Measurements from ENCODE around the gene DR1. TPM values are rescaled to one million over a fixed set of nuclear protein-coding genes. Genes with fewer than 3 reads are reported as not detected.

Gene DR1
- total and polyA plus RNA-seq, 3 experiments from 2014 or later, result 75.3 to 114 (median 108) TPM

DNA sequence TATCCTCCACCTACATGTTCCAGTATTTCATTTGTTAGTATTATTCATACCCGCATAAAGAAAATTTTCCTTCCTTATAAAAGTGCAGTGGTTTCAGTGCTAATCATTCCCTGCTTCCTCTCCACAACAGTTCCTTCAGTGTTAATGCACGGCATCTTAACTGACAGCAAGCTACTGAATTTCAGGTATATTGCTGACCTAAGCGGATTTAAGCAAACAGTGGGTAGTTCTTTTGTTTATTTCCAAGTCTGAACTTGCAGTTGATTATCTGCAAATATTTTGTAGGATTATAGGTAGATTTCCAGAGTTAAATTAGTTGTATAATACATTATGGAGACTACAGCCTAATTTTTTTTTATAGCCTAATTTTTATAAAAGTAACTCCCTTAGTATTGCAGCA, 15.1 kb upstream of the DR1 start:
- DNase-seq, result no peak
- peaks cover 0 to 2% (median 2%) of the 10 kb centered on the region in 3 donors for H3K36me3 Mint-ChIP-seq
- no peaks in the 10 kb centered on the region for H3K4me1 ChIP-seq (ENCODE audit: insufficient read depth, low read length)
- H3K27ac Mint-ChIP-seq, result no peak overlapping the region
- H3K27me3 Mint-ChIP-seq, result no peaks in the 10 kb centered on the region
- no peak overlapping the region for H3K27ac ChIP-seq (ENCODE audit: low read depth, low read length)
- ChIA-PET CTCF (no interaction called here), POLR2A (no interaction called here)
- H3K9me3 ChIP-seq (ENCODE audit: low read length), result no peaks in the 10 kb centered on the region
- peaks cover 0 to 2% (median 0%) of the 10 kb centered on the region in 5 donors for H3K9me3 Mint-ChIP-seq
- no peaks in the 10 kb centered on the region for H3K4me1 Mint-ChIP-seq
- no peak overlapping the region for H3K4me3 ChIP-seq (ENCODE audit: low read length)
- no peaks in the 10 kb centered on the region for H3K27me3 ChIP-seq (ENCODE audit: insufficient read depth, low read length, poor library complexity, severe bottlenecking)
- no peaks in the 10 kb centered on the region for H3K36me3 ChIP-seq (ENCODE audit: insufficient read depth, low read length)
- H3K4me3 Mint-ChIP-seq, result no peak overlapping the region

DNA sequence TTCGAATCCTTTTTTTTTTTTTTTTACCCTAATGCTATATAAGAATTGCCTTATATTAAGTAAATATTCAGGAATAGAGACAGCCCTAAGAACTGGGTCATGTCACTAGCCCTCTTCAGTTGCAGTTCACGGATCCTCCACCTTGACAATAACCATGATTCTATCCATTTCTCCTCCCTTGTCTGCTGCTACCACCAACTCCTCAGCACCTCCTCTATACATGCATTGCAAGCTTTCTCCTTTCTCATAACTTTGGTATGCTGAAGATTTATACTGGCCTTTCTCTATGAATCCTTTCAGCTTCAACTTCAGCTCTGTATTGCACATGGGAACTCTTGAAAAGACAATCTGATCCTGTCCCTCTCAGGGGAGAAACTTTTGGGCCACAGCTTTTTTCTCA, 14.3 kb upstream of the DR1 start:
- peak overlapping the region in 1 of 8 donors; percentile 11 for H3K27ac Mint-ChIP-seq
- Histone ChIP-seq H3K4me1 (ENCODE audit: insufficient read depth, low read length) (peaks cover 3% of the 10 kb centered on the region), H3K36me3 (ENCODE audit: insufficient read depth, low read length) (no peaks in the 10 kb centered on the region), H3K4me3 (ENCODE audit: low read length) (no peak overlapping the region), H3K27ac (ENCODE audit: low read depth, low read length) (no peak overlapping the region), H3K9me3 (ENCODE audit: low read length) (no peaks in the 10 kb centered on the region), H3K27me3 (ENCODE audit: insufficient read depth, low read length, poor library complexity, severe bottlenecking) (no peaks in the 10 kb centered on the region)
- no peak for DNase-seq
- H3K27me3 Mint-ChIP-seq, result no peaks in the 10 kb centered on the region
- peaks cover 0 to 2% (median 0%) of the 10 kb centered on the region in 5 donors for H3K9me3 Mint-ChIP-seq
- peaks cover 0 to 6% (median 2%) of the 10 kb centered on the region in 3 donors for H3K36me3 Mint-ChIP-seq
- ChIA-PET CTCF (no interaction called here), POLR2A (no interaction called here)
- H3K4me3 Mint-ChIP-seq, result no peak overlapping the region
- H3K4me1 Mint-ChIP-seq, result peaks cover 0 to 3% (median 0%) of the 10 kb centered on the region in 3 donors

DNA sequence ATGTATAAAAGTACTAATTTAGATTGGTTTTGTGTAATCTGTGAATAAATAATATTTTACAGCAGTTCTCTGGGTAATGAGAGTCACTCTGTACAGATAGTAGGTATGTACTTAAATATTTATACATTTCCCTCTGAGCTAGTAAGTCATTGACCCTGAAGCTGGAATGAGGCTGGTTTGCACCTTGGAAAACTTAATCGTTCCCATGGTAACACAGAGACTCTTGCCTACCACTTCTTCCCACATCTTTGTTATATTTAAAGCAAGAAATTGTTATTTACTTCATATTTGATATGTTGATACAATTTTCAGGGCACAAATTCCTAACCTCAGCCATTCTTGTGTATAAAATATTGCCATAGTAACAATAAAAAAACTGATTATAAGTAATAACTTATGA, 13.3 kb upstream of the DR1 start:
- no peak overlapping the region for H3K27ac ChIP-seq (ENCODE audit: low read depth, low read length)
- H3K4me1 ChIP-seq (ENCODE audit: insufficient read depth, low read length), result peaks cover 5% of the 10 kb centered on the region
- no peak for DNase-seq
- ChIA-PET POLR2A (no interaction called here), CTCF (interaction anchor here (1.7 kb wide), 1 partner anchor 28 kb away, joined by 3 read pairs; no protein-coding TSS in a partner anchor)
- no peaks in the 10 kb centered on the region for H3K9me3 ChIP-seq (ENCODE audit: low read length)
- H3K27me3 ChIP-seq (ENCODE audit: insufficient read depth, low read length, poor library complexity, severe bottlenecking), result no peaks in the 10 kb centered on the region
- peaks cover 0 to 10% (median 3%) of the 10 kb centered on the region in 3 donors for H3K36me3 Mint-ChIP-seq
- H3K4me3 Mint-ChIP-seq, result no peak overlapping the region
- H3K27ac Mint-ChIP-seq, result peak overlapping the region in 1 of 8 donors; percentile 52
- peaks cover 0 to 7% (median 2%) of the 10 kb centered on the region in 3 donors for H3K4me1 Mint-ChIP-seq
- no peaks in the 10 kb centered on the region for H3K27me3 Mint-ChIP-seq
- no peaks in the 10 kb centered on the region for H3K36me3 ChIP-seq (ENCODE audit: insufficient read depth, low read length)
- H3K4me3 ChIP-seq (ENCODE audit: low read length), result no peak overlapping the region
- H3K9me3 Mint-ChIP-seq, result peaks cover 0 to 2% (median 0%) of the 10 kb centered on the region in 5 donors

DNA sequence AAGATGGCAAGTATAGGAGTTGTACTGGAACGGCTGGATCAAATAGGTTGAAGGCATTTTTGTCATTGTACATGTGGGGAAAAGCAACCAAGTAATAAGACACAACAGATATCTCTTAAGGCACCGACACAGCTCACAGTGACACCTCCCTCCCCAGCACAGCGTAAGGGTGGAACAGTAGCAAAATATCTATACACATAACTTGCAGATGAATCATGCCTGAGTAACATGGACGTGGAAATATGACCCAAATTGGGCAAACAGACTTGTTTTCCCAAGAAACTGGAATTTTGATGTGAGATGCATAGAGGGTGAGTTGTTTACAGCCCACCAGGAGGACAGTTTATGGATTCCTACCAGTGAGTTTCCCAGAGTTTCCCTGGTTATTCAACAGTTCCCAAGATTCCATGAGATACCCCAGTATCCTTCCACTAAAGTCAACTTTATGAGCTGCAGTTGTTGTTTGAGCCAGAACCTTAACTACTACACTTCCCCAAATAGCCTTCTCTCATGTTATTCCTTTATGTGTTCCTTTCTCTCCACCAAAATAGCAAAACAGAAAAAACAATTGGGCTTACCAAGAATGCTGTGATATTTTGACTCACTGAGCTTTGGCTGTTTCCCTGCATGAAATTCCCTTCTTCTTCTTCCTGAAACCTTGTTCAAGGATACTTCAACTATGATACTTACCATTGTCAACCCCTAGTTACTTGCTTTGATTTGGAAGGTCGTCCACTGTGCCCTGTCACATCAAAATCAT, 7.1 kb upstream of the DR1 start:
- POLR2A ChIA-PET, result no interaction called here
- no peak for DNase-seq
- H3K4me1 ChIP-seq (ENCODE audit: insufficient read depth, low read length), result peaks cover 18% of the 10 kb centered on the region
- H3K36me3 ChIP-seq (ENCODE audit: insufficient read depth, low read length), result peaks cover 6% of the 10 kb centered on the region
- no peak overlapping the region for H3K4me3 ChIP-seq (ENCODE audit: low read length)
- no peaks in the 10 kb centered on the region for H3K9me3 ChIP-seq (ENCODE audit: low read length)
- no peak overlapping the region for H3K4me3 Mint-ChIP-seq
- peaks cover 6 to 26% (median 12%) of the 10 kb centered on the region in 3 donors for H3K36me3 Mint-ChIP-seq
- H3K27me3 ChIP-seq (ENCODE audit: insufficient read depth, low read length, poor library complexity, severe bottlenecking), result no peaks in the 10 kb centered on the region
- no peaks in the 10 kb centered on the region for H3K9me3 Mint-ChIP-seq
- H3K27me3 Mint-ChIP-seq, result no peaks in the 10 kb centered on the region
- CTCF ChIA-PET, result interaction anchor here (1.0 kb wide), 1 partner anchor 34 kb away, joined by 3 read pairs; no protein-coding TSS in a partner anchor
- H3K27ac ChIP-seq (ENCODE audit: low read depth, low read length), result no peak overlapping the region
- peak overlapping the region in 1 of 8 donors; percentile 52 for H3K27ac Mint-ChIP-seq
- H3K4me1 Mint-ChIP-seq, result peaks cover 3 to 7% (median 5%) of the 10 kb centered on the region in 3 donors

- Mint-ChIP-seq H3K4me1 (peaks cover 5 to 7% (median 7%) of the 10 kb centered on the region in 3 donors), H3K27me3 (no peaks in the 10 kb centered on the region), H3K9me3 (no peaks in the 10 kb centered on the region), H3K27ac (peak overlapping the region in 1 of 8 donors; percentile 52), H3K36me3 (peaks cover 6 to 26% (median 12%) of the 10 kb centered on the region in 3 donors), H3K4me3 (no peak overlapping the region)
- Histone ChIP-seq H3K27ac (ENCODE audit: low read depth, low read length) (no peak overlapping the region), H3K4me3 (ENCODE audit: low read length) (no peak overlapping the region), H3K9me3 (ENCODE audit: low read length) (no peaks in the 10 kb centered on the region), H3K27me3 (ENCODE audit: insufficient read depth, low read length, poor library complexity, severe bottlenecking) (no peaks in the 10 kb centered on the region), H3K4me1 (ENCODE audit: insufficient read depth, low read length) (peaks cover 20% of the 10 kb centered on the region), H3K36me3 (ENCODE audit: insufficient read depth, low read length) (peaks cover 6% of the 10 kb centered on the region)
- ChIA-PET POLR2A (no interaction called here), CTCF (no interaction called here)
- no peak for DNase-seq
Measured at GRCh38 chr1:93339171-93339697, 6.5 kb upstream of the DR1 start.

- peaks cover 6 to 27% (median 12%) of the 10 kb centered on the region in 3 donors for H3K36me3 Mint-ChIP-seq
- DNase-seq, result no peak
- peak overlapping the region in 1 of 7 donors; percentile 14 for H3K4me3 Mint-ChIP-seq
- ChIA-PET POLR2A (no interaction called here), CTCF (no interaction called here)
- H3K4me1 Mint-ChIP-seq, result peaks cover 8 to 13% (median 11%) of the 10 kb centered on the region in 3 donors
- peaks cover 6% of the 10 kb centered on the region for H3K36me3 ChIP-seq (ENCODE audit: insufficient read depth, low read length)
- H3K27ac Mint-ChIP-seq, result no peak overlapping the region
- no peak overlapping the region for H3K4me3 ChIP-seq (ENCODE audit: low read length)
- peaks cover 20% of the 10 kb centered on the region for H3K4me1 ChIP-seq (ENCODE audit: insufficient read depth, low read length)
- H3K9me3 Mint-ChIP-seq, result no peaks in the 10 kb centered on the region
- H3K27ac ChIP-seq (ENCODE audit: low read depth, low read length), result no peak overlapping the region
- H3K27me3 ChIP-seq (ENCODE audit: insufficient read depth, low read length, poor library complexity, severe bottlenecking), result no peaks in the 10 kb centered on the region
- H3K9me3 ChIP-seq (ENCODE audit: low read length), result no peaks in the 10 kb centered on the region
- H3K27me3 Mint-ChIP-seq, result no peaks in the 10 kb centered on the region
Measured at GRCh38 chr1:93340090-93340489, 5.6 kb upstream of the DR1 start.

GRCh38 chr1:93344484-93344883, 1.2 kb upstream of the DR1 start:
- Mint-ChIP-seq H3K9me3 (no peaks in the 10 kb centered on the region), H3K36me3 (peaks cover 0 to 28% (median under 1%) of the 10 kb centered on the region in 3 donors), H3K4me3 (peak overlapping the region in 2 of 7 donors; percentile 23 to 63), H3K4me1 (peaks cover 27 to 40% (median 34%) of the 10 kb centered on the region in 3 donors), H3K27ac (peak overlapping the region in 2 of 8 donors; percentile 43 to 97), H3K27me3 (peaks cover 0 to 4% of the 10 kb centered on the region in 2 donors)
- Histone ChIP-seq H3K4me1 (ENCODE audit: insufficient read depth, low read length) (peaks cover 25% of the 10 kb centered on the region), H3K9me3 (ENCODE audit: low read length) (no peaks in the 10 kb centered on the region), H3K27me3 (ENCODE audit: insufficient read depth, low read length, poor library complexity, severe bottlenecking) (no peaks in the 10 kb centered on the region), H3K4me3 (ENCODE audit: low read length) (no peak overlapping the region), H3K36me3 (ENCODE audit: insufficient read depth, low read length) (no peaks in the 10 kb centered on the region), H3K27ac (ENCODE audit: low read depth, low read length) (no peak overlapping the region)
- no peak for DNase-seq
- CTCF ChIA-PET, result interaction anchor here (1.2 kb wide), 1 partner anchor 565 kb away, joined by 4 read pairs; the partner anchor contains the start of gene GCLM
- POLR2A ChIA-PET, result interaction anchor here (1.0 to 1.6 kb wide), 4 partner anchors 40 to 565 kb away, joined by 3 to 11 read pairs (median 4); no protein-coding TSS in a partner anchor
